Measurements from ENCODE around the gene DACT2.

DNA sequence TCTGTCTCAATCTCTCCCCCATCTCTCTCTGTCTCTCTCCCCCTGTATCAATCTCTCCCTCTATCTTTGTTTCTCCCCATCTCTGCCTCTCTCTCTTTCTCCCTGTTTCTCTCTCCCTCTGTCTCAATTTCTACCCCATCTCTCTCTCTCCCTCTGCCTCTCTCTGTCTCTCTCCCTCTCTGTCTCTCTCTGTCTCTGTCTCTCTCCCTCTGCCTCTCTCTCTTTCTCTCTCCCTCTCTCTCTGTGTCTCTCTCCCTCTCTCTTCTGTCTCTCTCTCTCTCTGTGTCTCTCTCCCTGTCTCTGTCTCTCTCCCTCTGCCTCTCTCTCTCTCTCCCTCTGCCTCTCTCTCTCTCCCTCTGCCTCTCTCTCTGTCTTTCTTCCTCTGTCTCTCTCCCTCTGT is 62.6 kb downstream of the DACT2 start:
- TF ChIP-seq, protein P1, sequence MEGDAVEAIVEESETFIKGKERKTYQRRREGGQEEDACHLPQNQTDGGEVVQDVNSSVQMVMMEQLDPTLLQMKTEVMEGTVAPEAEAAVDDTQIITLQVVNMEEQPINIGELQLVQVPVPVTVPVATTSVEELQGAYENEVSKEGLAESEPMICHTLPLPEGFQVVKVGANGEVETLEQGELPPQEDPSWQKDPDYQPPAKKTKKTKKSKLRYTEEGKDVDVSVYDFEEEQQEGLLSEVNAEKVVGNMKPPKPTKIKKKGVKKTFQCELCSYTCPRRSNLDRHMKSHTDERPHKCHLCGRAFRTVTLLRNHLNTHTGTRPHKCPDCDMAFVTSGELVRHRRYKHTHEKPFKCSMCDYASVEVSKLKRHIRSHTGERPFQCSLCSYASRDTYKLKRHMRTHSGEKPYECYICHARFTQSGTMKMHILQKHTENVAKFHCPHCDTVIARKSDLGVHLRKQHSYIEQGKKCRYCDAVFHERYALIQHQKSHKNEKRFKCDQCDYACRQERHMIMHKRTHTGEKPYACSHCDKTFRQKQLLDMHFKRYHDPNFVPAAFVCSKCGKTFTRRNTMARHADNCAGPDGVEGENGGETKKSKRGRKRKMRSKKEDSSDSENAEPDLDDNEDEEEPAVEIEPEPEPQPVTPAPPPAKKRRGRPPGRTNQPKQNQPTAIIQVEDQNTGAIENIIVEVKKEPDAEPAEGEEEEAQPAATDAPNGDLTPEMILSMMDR (IDR thresholded peaks at IDR 0.05) = no peak
- TF ChIP-seq POLR2A (IDR thresholded peaks at IDR 0.05) = no peak

Data from body of pancreas (tissue), 4 donors.